ENCODE data around the gene MRPS6.

The MRPS6 gene

DNA sequence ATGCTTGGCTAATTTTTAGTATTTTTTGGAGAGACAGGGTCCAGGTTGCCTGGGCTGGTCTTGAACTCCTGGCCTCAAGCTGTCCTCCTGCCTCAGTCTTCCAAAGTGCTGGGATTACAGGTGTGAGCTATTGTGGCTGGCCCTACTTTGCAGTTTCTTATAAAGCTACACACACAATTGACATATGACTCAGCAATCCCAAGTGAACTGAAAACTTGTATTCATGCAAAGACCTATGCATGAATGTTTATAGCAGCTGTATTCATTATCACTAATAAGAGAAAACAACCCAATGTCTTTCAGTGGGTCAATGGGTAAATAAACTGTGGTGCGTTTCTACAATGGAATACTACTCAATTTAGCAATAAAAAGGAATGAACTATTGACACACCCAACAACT lies 103.1 kb downstream of the MRPS6 start:
- in situ Hi-C loops (cut with HindIII; ENCODE audit: low sequenced_read_pairs): no loop called here

DNA sequence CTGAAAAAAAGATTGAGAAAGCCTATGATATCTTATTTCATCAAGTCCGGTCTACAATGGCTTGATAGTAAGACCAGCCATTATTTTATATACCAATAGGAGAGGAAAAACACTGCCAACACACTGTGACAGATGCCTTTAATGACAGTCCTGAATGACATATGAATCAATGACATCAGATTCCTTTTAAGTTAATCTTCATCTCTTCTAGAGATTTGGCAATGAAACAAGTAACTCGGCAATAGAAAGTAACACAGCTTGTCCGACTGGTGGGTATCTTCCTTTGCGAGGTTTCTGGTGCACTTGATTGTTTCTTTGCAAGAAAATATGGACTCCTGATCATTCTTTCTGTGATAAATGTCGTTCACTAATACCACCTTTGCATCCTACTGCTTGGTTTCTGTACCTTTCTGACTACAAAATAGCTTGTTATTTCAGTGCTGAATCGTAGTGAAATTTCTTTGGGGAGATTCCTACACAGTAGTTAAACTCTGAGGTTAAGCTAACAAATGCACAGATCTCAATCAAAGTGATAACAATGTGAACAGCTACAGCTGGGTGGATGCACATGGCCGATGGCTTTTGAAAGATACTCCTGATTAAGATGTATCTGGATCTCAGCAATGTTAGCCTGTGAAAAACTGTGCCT lies 104.7 kb downstream of the MRPS6 start:
- in situ Hi-C loops (cut with HindIII; ENCODE audit: low sequenced_read_pairs): no loop called here

DNA sequence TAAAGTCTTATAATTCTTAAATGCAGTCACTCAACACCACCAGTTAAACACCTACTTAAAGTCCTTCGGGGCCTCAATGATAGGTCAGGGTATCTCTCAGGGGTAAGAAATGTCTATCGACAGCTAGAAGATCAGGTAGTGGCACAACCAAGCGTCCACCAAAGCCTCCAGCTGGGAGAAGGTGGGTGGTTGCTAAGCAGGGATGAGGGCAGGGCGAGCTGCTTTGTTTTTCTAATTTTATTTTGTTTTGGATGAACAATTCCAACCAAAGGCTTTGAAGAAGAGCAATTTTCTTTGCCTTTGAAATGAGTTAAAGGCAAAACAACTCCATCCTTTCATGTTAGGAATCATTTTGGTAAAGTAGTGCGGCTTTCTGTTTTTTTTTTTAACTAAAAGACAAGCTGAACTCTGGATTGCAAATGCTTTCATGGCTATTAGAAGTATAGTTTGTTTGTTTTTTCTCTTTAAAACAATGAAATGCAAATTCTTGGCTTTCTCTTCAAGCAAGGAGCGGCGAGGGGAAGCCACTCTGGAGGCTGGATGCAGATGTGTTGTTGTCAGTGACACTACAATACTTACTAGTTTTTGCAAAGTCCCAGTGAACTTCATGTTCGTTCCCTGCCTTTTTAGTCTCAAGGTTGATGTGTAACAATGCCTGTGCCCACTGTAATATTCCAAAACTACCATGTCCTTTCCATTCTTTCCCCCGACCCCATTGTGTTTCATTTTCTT lies 106.0 kb downstream of the MRPS6 start:
- in situ Hi-C loops (cut with HindIII; ENCODE audit: low sequenced_read_pairs): no loop called here

DNA sequence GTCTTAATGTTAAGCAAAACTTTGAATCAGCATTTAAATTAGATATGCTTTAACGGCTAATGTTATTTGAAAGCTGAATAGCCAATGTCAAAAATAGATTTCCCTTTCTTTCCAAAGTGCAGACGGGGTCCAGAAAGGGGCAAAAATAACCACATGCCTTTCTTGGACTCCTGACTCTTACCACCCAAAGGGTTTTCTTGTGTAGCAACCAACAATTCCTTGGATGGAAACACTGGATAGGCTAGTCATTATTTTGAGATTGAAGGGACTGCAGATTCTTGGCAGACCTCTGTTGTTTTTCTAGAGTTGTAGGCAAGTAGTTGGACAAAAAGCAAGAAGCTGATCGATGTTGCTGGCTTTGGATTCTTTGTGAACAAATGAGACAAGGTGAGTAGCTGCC lies 107.0 kb downstream of the MRPS6 start:
- in situ Hi-C loops (cut with HindIII; ENCODE audit: low sequenced_read_pairs): no loop called here

DNA sequence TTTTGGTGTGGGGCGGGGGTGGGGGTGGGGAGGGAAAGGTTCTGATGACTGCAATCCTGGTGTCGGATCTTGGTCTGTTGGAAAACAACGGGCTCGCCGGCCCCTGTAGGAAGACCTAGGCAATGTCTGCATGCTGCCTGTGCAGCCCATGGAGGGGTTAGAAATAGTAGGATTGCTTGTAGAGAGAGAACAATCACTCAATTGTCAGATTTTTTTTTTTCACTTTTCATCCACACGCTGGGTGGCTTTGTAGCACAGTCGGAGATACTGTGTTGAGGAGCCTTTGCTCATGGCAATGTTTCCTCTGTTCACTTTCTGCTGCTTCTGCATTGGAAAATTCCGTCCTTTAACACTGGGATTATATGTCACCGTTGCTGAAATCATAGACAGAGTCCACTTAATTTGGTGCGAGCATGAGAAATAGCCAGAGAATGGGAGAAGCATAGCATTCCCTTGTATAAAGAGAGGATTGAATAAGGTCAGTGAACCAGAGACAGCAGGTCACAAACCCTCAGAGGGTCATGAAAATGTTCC lies 107.5 kb downstream of the MRPS6 start:
- in situ Hi-C loops (cut with HindIII; ENCODE audit: low sequenced_read_pairs): no loop called here

DNA sequence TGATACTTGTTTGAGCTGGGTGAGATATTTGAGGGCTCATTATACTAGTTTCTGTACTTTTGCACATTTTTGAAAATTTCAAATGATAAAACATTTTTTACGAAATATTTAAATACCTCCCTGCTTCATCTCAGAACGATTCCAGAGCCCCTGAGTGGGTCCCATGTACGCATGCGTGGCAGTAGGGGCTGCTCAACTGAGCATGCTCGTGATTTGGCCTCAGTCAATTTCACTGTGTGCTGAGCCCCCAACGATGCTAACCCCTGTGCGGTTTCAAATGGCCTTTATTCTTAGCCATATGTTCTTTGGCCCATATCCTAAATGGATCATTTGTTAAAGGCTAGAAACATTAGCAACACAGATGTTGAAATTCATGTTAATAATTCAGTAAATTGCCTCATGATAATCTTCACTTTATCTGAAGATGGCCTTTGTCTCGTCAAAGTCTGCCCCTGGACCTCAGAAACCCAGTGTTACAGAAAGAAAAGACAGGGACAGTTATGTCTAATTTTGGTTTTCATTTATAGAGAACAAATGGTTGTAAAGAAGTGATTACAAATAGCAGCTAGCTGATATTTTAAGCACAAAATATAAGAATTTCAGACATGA lies 108.2 kb downstream of the MRPS6 start:
- in situ Hi-C loops (cut with HindIII; ENCODE audit: low sequenced_read_pairs): no loop called here

DNA sequence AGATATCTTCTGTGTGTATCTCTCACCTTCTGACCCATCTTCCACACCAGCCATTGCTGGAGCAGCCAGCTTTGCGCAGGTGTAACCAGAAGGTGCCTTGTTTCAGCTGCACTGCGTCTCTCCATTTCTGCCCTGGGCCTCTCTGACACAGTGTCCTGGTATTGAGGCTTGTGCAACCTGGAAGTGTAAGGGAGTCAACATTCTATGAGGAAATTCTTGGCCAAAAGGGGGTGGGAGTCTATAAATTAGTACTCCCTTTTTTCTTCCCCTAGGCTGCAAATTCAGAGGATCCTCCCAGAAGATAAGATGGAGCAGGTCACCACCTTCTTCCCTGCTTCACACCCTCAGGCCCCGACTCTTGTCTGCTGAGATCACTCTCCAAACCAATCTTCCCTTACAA lies 109.1 kb downstream of the MRPS6 start:
- in situ Hi-C loops (cut with HindIII; ENCODE audit: low sequenced_read_pairs): no loop called here

DNA sequence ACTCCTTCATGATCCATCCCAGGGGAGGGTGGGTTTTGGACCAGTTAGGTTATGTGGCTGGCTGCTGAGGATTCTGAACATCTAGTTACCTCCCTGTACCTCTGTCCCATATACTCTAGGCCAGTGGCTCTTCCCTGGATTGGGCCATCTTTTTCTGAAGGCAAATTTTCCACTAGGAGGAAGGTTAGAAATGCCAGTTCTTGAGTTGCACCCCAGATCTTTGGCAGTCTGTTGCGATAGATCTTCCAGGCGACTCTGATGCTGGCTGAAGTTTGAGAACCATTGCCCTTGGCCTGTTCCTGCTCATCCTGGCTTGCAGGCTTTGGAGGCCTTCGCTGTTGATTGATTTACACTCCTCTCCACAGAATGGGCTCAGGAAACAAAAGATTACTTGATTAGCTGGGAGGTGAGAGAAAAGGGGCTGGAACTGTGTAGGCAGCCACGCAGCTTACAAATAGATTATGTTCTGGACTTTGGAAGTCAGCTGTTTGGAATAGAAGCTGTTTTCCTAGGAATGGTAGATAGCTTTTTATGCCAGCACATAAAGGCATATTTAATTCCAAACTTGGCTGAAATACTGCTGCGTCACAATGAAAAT lies 110.1 kb downstream of the MRPS6 start:
- in situ Hi-C loops (cut with HindIII; ENCODE audit: low sequenced_read_pairs): no loop called here

DNA sequence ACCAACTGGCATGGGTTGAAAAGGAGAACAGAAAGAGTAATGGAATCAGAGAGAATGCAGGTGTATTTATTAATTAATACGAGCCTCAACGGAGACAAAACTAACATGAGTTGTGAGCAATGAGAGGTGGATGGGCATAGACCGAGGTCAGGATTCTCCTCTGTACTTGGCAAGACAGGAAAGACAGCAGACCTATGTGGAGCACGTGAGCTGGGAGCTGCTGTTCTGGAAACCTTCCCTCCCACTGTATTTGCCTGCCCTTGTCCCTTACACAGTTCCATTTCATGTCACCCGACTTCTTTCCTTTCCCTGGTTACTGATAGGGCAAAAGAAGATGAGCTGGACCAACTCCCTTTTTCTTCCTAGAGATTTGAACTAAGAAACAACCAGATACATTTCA lies 110.9 kb downstream of the MRPS6 start:
- in situ Hi-C loops (cut with HindIII; ENCODE audit: low sequenced_read_pairs): no loop called here

DNA sequence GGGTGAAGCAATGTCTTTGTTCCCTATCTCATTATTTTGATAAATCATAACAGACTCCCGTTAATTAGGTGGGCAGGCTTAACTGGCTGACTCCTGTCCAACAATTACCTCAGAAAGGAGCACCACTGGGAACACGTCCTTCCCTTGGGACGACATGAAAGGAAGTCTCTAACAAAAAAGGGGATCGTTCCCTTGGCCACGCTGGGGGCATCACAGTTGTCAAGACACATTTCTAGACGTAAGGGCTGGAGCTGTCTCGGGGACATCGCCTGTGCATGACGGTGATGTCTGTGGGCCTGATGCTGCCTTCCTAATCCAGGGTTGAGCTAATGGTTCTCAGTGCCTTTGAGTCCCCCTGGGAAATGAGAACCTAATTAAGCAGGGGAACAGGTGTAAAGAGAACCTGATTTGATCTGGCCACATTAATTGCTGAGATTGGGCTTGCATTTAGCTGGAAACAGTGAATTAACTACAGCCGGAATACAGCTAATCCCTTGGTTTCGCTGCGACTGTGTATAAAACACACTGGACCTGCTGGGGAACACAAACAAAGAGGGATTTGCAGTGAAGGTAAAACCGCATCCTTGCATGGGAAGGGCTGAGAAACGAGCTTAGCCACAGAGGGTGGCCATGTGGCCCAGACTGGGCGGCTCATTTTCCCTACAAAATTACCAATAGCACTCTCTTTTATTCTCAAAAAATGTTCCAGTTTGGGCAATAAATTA lies 111.8 kb downstream of the MRPS6 start:
- in situ Hi-C loops (cut with HindIII; ENCODE audit: low sequenced_read_pairs): no loop called here

DNA sequence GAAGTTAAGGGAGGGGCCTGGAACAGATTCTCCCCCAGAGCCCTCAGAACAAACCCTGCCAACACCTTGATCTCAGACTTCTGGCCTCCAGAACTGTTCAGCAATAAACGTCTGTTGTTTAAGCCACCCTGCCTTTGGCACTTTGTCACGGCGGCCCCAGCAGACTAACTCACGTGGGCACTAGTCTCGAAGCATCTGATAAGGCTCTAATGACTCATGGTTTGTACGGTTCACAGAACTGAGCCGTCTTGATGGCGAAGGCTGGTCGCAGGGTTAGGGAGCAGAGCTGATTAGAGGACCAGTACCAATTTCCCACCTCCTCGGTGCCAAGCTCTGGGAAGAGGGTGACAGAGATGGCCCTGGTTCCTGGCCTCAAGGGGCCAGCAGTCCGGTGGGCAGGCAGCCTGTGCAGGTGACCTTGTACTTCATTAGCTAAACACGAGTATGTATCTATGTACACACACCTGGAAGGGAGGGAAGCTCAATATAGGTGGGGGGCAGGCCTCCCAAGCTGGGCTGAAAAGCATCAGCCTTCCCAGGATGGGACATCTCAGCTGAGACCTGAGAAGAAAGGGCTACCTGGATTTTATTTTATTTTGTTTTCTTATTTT lies 112.8 kb downstream of the MRPS6 start:
- in situ Hi-C loops (cut with HindIII; ENCODE audit: low sequenced_read_pairs): no loop called here

DNA sequence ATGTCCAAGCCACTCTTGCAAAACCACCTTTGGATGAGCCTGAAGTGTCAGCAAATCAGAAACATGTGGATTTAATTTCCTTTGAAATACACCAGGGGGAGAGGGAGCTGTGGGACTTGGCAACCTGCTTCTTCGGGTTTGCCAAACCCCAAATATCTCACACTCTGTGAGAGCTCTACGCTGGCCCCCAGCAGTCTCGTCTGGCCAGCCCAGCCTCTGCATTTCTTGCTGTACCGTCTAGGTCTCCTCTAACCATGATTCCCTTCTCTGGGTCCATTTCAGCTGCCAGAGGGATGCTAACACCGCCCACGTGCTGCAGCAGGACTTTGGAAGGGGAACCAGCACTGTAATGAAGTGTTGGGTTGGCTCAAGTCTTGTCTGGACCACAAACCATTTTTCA lies 114.6 kb downstream of the MRPS6 start:
- in situ Hi-C loops (cut with HindIII; ENCODE audit: low sequenced_read_pairs): no loop called here

DNA sequence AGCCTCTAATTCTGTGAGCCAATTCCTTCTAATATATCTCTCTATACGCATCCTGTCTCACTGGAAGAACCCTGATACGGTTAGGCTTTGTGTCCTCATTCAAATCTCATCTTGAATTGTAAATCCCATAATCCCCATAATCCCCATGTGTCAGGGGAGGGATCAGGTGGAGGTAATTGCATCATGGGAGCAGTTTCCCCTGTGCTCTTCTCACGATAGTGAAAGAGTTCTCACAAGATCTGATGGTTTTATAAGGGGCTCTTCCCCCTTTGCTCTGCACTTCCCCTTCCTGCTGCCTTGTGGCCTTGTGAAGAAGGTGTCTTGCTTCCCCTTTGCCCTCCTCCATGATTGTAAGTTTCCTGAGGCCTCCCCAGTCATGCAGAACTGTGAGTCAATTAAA lies 116.1 kb downstream of the MRPS6 start:
- in situ Hi-C loops (cut with HindIII; ENCODE audit: low sequenced_read_pairs): no loop called here

DNA sequence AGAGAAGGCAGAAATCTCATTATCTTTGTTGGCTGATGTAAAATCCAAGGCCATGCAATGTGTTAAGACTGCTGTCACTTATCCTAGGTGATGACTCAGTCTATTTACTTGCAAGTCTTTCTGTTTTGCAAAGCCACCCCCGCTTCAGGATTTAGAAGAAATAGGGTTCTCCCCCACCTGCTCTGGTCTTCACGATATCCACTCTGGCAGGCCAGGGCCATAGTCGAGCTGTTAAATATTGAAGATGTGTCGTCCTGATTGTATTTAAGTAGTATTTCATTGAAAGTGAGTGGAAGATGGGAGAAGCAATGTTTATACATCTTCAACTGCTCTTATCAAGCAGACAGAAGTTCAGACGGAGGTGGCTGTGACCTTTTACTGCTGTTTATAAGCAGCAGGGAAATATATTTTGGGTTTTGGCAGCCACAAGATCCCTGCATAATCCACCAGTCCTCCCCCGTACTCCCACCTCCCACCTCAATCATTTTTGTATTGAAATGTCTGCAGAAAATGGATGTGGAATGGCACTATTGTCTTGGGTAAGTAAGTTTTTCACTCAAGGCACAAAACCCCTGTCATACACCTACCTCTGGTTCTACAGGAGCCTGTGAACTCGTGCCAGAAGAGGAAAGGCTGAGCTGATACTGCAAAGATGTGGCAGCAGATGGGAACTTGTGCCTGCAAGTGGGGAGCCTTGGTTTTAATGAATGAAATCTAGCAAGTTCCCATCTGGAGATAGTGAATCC lies 117.4 kb downstream of the MRPS6 start:
- in situ Hi-C loops (cut with HindIII; ENCODE audit: low sequenced_read_pairs): no loop called here

DNA sequence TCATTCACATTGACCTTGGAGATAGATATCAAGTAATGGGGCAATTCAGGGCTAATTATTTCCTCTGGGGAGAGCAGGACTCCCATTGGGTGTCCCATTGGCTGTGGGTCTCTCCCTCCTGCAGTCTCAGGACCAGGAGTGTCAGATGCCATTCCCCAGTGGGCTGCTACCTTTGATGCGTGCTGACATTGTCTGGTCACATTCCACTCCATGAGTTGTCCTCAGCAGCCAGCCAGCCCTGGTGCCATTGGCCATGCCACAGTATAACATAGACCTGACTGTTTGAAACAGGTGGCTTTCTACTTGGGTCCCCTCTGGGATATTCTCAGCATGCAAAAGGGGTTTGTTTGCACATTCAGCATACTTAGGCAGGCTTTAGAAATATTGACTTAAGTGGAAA lies 118.5 kb downstream of the MRPS6 start:
- in situ Hi-C loops (cut with HindIII; ENCODE audit: low sequenced_read_pairs): no loop called here
